HG02571 (cell line): Measurements from ENCODE around the gene KIF1B.
"Not testable (repeated sequence)": the region's sequence is repeated elsewhere in the genome, so short reads cannot be mapped to it uniquely, and the experiment has no call there.

ENCODE experiments used
- ATAC-seq: cut with Tn5 transposase; IDR thresholded peaks from one replicate; pipeline ENCODE4 v1.9.1; 2021; ENCODE audit warnings: mild to moderate bottlenecking, moderate library complexity; ENCODE audit not compliant: unreplicated experiment

Gene KIF1B

DNA sequence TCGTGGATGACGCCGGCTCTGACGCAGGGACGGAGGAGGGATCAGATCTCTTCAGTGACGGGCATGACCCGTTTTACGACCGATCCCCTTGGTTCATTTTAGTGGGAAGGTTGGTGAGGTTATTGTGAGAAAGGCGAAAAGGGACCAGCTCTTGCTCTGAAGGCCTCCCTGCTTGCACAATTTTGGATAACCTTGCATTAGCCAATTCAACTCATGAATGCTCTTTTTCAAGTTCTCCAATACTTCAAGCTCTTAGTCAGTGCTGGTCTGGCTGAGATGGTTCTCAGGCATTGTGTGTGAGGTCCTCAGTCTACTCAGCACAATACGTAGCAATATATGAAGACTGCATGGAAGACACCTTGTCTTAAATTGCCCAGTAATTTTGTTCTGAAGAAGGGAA is 115.9 kb downstream of the KIF1B start:
- no peak for ATAC-seq

DNA sequence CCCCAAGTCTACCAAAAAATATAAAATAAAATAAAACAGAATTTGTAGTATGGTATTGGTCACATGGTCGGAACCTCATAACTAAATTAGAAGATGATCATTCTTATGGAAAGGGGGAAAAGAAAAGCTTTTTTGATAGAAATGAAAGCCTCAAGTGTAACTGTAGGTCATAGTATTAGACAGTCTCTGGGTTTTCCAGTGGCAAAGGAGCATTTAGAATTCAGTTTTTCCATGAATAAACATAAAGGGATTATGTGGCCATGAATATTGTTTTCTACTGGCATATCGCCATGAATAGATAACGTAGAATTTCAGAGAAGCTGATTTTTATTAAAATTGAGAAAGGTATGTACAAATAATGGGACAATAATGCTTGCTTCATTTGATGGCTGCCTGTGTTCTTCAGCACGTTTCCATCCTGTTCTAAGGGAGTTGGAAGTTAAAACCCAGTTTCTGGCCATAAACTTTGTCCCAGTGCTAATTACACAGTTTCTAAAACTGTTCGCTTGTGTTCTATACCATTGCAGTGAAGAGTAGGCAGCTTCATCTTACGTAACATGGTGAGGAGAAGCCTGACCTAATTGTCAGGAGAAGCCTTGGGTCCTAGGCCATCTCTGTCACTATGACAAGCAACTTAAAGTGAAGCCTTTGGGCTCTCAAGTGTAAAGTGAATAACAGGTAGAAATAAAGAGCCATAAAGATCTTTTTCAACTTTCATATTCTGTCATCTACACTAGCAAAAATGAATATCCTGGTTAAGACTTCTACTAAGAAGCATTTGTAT is 118.0 kb downstream of the KIF1B start:
- ATAC-seq: no peak

DNA sequence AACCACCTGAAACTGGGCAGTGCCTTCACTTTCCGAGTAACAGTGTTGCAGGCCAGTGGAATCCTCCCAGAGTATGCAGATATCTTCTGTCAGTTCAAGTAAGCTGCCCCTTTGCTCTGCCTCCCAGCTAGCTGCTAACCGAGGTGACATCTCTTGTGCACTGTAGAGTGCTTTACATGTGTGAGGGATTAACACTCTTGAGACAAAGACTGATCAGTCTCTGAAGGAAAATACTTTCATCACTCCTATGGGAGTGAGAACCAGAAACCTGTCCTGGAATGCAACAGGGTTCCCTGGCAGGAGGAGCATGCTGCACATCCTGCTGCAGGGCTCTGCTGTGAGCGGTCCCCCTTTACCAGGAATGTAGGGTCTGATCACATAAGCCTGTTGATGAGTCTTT is 127.1 kb downstream of the KIF1B start:
- ATAC-seq: no peak

DNA sequence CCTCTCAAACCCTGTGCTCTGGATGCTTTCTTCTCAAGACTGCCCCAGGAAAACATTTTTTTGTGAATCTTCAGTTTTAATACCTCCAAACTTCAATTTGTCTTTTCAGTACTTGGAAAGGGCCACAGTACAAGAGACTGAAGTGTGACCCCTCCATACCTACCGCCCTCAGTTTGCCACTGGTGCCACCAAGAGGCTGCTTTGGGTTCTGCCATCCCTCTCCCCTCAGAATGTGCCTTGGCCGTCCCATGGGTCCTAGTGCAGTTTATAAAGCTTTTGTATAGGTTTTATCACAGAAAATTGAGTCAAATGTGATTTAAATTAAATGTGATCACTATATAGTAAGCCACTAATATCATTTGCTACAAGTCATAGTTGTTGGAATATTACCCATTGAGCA is 127.7 kb downstream of the KIF1B start:
- no peak for ATAC-seq

DNA sequence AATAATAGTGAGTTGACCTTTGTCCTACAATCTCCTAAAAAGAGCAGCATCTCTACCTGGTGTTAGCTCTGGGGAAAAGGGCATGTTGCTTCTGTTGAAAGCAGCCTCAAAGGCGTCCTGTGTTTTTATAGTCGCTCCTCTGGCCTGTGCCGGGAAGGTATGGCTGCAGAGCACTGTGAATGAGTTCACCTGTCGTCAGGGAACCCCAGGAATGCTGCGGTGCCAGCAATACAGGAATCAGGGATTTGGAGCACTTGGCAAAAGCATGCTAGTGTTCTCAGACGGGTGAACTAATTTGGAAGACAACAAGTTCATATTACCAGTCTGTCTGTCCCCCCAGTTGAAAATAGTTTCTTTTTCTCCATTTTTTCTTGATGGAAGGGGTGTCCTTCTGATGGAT is 128.2 kb downstream of the KIF1B start:
- ATAC-seq: no peak

DNA sequence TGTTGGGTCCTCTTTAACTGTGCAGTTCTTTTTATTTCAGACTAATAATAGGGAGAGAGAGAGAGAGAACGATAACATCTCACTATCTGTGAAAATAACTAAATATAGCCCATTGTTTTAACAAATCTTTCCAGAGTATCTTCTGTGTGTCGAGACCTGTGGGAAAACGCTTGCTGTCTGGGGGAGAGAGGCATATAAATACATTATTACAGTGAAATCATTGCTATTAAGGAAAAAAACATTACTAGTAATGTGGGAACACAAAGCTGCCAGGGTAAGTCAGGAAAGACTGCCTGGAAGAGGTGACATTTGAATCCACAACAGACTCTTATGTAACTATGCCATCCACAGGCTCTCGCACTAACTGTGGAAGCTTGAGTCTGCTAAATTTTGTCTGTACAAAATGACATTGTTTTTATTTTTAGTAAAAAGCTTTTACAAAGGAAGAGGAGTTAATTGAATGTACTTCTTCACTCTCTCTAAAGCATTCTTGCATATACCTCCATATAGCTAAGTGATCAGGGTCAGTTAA is 128.7 kb downstream of the KIF1B start:
- ATAC-seq: no peak

DNA sequence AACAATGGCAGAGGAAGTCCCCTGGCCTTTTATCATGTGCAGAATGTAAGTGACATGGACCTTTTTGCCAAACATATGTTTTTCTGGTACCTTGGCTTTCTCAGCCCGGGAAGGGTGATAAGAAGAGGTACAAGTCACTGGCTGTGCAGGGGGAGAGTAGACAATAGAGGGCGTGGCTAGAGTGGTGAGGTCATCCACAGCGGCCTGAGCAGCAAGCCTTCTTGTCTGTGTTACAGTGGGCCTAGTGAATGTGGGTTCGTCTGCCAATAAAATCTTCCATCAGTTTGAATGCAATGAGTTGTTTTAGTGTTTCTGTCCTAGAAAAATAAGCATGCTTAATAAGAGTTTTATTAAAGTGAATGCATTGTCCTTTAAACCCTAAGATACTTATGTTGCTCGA is 129.4 kb downstream of the KIF1B start:
- ATAC-seq: no peak

DNA sequence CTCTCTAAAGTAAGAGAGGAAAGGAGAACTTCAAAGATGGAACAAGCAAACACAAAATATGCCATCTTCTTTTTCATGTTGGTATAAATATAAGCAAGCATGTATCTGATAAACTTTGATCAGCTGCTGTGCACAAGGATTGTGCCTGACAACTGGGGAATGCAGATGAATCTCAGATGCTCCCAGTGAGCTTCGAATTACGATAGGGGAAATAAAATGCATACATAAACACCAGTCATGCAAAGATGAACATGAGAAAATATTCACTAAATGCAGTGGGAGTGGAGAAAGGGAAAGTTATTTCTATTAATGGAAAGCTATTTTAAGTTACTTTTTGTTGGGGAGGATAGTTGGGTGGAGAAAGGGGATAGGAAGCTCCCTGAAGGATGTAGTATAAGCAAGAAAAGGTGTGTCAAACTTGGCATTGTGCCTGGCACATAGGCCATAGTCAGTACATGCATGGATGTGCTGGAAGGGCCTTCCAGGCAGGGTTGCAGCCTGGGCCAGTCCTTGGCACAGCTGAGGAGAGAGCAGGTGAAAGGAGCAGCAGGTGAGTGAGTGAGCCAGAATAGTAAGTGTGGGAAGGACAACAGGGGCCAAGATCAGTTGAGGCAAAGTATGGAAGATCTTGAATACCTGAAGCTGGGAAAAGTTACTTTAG is 130.7 kb downstream of the KIF1B start:
- no peak for ATAC-seq

DNA sequence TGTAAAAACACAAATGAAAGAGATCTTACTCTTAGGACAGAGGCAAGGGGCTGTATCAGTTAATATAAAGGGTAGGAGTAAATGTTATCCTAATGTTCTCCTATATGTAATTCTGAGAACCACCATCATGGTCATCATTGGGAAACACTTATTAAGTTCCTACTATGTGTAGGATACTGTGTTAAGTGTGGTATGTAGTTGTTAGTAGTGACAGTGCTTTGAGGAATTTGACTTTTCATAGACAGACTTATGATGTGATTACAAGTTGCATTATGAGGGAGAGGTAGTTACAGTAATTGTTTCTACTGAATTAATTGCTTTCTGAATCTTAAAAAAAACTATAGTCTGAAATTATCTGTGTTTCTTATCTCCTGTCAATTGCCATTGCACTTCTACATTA is 136.7 kb downstream of the KIF1B start:
- ATAC-seq: no peak

DNA sequence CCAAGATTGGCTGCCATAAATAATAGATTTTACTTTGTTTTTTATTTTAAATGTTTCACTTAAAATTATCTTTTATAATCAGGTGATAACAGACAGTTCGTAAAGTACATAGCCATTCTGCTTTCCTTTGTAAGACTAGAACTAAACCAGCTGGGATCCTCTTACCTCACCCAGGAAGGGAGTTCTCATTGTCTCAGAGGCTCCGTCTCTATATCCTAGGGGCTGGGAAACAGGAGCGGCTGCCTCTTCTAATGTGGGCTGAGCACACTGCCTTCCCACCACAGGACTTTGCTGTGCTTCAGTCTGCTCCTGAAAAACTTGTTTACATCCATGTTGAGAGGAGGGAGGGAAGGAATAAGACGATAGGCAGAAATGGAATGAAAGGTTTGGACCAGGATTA is 142.9 kb downstream of the KIF1B start:
- no peak for ATAC-seq

DNA sequence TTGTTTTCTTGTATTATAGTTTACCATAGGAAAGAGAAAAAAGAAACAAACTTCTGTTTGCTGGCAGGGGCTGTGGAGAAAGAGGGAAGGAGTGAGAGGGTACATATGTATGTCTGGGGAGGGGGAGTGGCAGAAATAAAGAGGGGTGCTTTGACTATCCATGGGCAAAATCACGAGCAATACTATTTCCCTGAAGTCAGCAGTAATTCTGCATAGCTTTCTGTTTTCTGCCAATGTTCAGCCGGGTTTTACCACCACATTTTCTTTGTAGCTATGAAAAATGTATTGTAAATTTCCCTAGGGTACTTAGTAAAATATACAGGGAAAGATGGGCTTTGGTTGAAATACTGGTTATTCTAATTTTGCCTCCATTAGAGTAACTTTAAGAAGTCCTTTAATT is 143.3 kb downstream of the KIF1B start:
- no peak for ATAC-seq

DNA sequence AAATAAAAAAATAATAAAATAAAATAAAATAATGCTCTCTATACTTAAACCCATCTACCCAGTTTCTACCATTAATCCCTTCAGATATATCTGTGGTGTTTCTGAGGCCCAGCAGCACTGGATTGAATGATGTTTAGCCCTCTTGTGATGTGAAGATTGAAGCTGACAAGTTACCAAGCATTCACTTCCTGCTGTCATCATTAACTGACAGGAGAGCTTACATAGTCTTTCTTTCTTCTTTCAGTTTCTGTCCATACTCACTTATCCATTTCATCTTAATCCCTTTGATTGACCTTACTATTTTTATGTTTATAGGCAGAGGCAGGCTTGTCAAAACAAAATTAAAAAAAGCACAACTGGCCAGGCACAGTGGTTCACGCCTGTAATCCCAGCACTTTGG is 149.7 kb downstream of the KIF1B start:
- no peak for ATAC-seq

DNA sequence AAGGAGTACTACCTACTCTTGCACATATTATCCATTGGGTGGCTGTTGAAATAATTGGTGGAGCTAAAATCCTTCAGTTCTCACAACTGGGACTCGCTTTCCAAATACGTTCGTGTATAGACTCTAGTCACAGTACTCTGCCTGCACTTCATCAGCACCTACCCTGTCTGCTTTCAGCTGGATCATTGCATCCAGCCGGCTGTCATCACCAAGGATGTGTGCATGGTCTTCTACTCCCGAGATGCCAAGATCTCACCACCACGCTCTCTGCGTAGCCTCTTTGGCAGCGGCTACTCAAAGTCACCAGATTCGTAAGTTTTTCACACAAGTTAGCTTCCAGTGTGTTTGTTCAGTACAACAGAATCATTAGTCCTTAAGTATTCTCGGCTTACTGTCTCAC is 151.1 kb downstream of the KIF1B start:
- ATAC-seq: no peak

DNA sequence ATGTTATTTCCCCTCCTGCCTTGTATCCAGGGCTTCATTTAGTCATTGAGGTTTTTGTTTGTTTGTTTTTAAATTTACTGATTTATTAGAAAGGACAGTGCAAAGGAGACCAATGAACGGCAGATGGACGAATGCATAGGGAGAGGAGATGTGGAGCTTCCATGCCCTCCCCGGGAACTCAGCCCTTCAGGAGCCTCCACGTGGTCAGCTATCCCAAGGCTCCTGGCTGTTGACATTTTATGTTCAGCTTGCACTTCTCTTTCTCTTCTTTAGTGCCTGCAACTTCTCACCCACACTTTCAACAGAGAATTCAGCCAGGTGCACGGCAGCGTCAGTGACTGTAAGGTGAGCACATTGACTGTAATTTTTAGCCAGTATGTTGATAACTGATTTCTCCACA is 157.8 kb downstream of the KIF1B start:
- no peak for ATAC-seq

DNA sequence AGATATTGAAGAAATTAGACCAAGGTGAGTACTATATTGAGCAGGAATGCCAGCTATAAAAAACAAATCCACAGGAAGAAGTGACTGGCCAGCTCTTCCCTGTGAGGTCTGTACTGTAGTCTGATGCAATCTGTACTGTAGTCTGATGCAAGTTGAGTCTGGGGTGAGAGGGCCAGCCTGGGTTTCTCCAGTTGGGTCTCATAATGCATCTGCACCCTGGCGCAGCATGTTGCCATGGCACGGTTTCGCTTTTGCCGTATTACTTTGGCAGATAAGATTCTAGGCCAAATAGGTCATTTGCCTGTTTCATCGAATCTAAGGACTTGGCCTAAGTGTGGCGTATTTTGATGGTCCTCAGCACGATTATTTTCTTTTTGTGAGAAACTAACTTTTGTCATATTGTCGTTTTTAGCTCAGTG is 164.1 kb downstream of the KIF1B start:
- ATAC-seq: no peak

DNA sequence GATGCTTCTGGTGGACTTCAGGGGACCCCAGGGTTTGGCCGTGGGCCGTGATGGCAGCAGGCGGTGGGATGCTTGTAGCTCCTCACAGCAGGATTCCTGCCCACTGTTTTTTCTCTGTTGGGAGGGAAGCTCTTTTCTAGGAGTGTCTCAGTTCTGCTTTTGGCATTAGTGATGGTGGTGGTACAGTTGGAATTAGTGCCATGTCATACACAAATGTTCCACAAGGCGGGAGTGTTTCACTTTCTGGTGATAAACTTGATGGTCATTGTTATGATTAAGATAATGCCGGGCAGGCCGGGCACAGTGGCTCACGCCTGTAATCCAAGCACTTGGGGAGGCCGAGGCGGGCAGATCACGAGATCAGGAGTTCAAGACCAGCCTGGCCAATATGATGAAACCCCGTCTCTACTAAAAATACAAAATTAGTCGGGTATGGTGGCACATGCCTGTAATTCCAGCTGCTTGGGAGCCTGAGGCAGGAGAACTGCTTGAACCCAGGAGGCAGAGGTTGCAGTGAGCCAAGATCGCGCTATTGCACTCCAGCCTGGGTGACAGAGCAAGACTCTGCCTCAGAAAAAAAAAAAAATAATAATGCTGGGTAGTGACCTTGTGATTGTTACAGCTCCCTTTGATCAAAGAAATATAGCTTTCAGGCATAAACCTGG is 167.1 kb downstream of the KIF1B start:
- ATAC-seq: not testable (repeated sequence)

DNA sequence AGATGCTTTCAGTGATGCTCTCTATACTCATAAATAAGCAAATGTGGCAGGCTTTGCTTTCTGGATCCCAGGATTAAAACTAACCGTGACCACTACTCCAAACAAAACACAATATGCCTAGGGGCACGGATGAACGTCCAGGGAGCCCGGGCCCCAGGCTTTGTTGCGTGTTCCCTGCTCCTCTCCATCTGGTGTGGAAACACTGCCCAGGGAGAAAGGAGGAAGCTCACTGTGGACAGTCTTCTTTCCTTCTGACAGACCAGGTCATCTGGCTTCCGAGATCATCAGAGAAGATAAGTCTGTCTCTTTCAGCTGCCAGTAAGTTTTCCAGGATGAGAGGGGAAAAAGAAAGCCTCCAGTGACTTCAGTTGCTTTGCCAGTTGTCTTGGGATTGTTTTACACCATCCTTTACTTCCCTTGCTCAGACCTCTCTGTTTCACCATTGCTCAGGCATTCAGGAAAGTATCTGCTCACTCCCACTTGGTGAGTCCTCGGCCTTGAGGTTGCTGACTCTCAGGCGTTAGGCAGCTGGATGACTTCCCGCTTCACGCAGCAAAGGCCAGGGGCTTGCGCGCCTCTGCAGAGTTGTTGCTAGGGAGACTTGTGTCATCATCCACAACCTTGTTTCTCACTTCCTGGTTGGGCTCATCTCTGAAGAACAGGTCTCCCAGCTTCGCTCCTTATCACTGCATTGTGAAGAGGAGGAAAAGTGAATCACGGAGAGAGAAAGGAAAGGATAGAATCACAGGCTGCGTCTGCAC is 167.9 kb downstream of the KIF1B start:
- ATAC-seq: no peak

DNA sequence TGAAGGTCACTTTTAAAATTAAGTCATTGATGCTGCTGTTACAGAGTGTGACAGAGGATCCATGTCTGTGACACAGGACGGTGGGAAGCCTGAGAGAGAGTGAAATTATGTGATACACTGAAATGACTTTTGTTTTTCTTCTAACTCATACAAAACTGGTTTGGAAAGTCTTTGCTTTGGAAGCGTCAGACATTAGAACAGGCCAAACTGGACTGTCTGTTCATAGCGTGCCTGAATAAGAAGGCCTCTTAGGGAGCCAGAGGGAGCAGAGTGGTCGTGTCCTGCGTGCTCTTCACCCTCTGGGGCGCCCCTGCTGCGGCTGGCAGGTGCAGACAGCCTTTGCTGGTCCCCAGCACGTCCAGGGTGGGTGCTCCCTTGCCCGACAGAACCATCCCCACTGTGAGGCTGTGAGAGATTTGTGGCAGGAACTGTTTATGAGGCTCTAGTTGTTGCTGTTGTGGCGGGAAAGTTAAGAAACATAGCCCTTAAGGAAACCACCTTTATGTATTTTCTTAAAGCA is 168.8 kb downstream of the KIF1B start:
- ATAC-seq: no peak

DNA sequence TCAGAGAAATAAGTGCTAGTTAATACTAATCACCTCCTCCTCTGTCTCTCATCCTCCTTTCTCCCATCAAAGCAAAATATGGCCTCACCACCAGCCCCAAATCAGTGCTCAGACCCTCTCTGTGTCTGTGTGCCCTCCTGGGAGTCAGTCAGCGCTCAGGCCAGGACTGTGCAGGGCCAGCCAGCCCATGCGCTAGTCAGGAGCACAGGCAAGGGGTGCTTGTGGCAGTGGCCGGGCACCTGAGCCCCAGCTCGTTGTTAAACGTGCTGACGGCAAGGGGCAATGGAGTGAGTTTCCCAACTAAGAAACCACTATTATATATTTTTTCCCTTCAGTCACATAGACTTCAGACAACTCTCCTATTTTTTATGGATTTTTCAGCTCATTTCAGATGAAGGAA is 169.3 kb downstream of the KIF1B start:
- ATAC-seq: no peak

DNA sequence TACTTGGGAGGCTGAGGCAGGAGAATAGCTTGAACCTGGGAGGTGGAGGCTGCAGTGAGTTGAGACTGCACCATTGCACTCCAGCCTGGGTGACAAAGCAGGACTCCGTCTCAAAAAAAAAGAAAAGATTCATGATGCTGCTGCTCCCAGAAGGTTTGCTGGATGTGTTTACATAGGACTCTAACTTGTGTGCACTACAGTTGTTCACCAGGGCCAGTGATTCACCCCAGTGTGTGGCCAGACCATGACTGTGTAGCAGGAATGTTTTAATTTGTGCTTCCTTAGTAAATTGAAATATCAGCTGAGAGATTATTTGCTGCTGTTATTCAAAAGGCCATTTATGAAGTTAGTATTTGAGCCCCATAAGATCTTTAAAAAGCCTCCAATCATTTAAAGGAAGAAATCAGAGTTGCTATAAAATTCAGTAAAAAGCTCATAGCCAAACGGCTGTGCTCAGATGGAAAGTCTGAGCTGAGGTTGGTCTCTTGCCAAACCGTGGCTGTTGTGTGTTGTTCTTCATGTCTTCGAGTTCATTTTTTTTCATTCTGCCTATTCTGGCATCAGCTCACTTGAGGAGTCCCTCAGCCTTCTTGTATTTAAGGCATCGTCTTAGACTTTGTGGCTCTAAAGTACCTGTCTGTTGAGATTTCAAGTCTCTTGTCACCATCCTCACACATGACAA is 170.4 kb downstream of the KIF1B start:
- no peak for ATAC-seq
